Measurements from ENCODE around the gene PPP1R1C.

Gene PPP1R1C

DNA sequence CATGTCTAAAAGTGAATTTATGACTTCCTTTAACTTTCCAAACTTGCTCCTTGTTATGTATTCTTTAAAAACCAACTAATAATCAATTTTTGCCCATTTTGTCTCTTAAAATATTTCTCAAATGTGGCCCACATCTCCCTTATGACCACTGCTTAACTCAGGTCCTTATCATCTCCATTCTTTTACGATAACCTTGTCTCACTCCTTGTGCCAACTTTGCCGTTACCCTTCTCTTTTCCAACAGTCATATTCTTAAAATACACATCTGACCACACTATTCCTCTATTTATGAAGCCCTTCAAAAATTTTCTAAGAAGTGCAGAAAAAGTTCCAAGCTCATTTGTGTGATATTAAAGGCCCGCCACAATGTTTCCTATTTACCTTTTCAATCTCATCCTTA lies 47.8 kb downstream of the PPP1R1C start:
- H3K4me3 ChIP-seq (ENCODE audit: low read depth, low read length): no peak overlapping the region
- no peak for DNase-seq (ENCODE audit: low read depth)
- TF ChIP-seq, protein P1, sequence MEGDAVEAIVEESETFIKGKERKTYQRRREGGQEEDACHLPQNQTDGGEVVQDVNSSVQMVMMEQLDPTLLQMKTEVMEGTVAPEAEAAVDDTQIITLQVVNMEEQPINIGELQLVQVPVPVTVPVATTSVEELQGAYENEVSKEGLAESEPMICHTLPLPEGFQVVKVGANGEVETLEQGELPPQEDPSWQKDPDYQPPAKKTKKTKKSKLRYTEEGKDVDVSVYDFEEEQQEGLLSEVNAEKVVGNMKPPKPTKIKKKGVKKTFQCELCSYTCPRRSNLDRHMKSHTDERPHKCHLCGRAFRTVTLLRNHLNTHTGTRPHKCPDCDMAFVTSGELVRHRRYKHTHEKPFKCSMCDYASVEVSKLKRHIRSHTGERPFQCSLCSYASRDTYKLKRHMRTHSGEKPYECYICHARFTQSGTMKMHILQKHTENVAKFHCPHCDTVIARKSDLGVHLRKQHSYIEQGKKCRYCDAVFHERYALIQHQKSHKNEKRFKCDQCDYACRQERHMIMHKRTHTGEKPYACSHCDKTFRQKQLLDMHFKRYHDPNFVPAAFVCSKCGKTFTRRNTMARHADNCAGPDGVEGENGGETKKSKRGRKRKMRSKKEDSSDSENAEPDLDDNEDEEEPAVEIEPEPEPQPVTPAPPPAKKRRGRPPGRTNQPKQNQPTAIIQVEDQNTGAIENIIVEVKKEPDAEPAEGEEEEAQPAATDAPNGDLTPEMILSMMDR (IDR thresholded peaks at IDR 0.05; ENCODE audit: control insufficient read depth, extremely low read depth, insufficient read depth): no peak

DNA sequence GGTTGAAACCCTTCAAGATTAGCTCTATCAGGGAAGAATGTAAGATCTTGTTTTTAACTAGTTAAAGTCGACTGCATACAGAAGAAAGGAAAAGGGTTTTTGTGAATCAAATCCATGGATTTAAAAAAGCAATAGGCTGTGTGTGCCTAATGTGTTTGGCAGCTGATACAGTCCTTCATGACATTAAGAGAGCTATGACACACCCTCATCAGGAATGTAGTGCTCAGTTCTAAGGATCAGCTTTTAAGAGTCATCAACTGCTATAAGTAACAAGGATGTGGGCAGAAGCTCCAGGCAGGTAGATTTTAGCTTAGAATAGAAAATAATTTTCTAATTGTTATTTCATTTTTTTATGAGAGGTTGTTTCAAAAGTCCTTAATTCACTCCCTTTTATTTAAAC lies 52.9 kb downstream of the PPP1R1C start:
- DNase-seq (ENCODE audit: low read depth): no peak
- TF ChIP-seq, protein P1 (IDR thresholded peaks at IDR 0.05; ENCODE audit: control insufficient read depth, extremely low read depth, insufficient read depth): no peak
- no peak overlapping the region for H3K4me3 ChIP-seq (ENCODE audit: low read depth, low read length)

DNA sequence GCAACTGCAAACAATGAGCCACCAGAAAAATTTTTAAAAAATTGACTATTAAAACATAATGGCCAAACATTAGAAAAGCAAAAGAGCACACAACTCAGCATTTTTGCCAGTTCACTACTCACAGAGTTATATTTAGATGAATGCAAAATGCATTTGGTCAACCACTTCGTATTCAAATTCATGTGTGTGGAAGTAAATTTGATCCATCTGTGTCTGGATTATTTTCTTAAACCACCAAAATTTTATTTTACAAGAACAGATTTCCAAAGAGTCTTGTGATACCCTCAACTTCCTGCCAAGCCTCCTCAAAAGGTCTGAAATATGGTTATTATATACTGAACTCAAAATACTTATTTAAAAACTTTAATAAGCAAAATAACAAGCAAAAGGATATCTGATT lies 57.4 kb downstream of the PPP1R1C start:
- TF ChIP-seq, protein P1 (IDR thresholded peaks at IDR 0.05; ENCODE audit: control insufficient read depth, extremely low read depth, insufficient read depth): no peak
- no peak overlapping the region for H3K4me3 ChIP-seq (ENCODE audit: low read depth, low read length)
- no peak for DNase-seq (ENCODE audit: low read depth)

DNA sequence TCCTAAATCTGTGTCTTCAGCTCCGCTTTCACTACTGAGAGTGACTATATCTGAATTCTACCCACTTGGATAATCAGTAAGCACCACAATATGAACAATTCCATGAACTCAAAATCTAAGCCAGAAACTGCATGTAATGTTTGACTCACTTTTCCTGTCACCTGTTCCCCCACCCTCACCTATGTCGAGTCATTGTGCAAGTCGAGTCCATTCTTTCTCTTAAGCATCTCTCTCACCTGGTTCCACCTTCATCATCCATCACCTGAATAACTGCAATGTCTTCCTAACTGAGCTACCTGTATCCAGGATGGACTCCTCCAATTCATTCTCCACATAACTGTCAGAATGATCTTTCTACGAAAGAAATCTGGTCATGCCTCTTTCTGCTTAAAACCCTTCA lies 58.2 kb downstream of the PPP1R1C start:
- TF ChIP-seq, protein P1 (IDR thresholded peaks at IDR 0.05; ENCODE audit: control insufficient read depth, extremely low read depth, insufficient read depth): no peak
- H3K4me3 ChIP-seq (ENCODE audit: low read depth, low read length): no peak overlapping the region
- DNase-seq (ENCODE audit: low read depth): no peak

DNA sequence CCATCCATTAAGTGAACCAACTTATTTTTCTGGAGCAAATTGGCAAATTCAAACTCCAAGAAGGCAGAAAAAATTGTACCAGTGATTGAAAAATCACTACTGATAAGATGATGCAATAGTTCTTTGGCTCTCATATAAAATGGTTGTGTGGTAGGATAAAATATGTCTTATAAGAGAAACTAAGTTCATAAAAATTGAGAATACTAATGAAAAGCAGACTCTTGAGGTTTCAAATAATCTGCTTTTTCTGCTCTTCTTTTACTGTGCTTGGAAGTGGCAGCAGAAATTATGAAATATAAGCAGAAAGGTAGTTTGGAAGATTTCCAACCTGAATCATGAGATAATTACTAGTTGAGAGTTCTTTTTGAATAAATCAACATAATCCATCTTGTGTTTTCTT lies 61.9 kb downstream of the PPP1R1C start:
- TF ChIP-seq, protein P1 (IDR thresholded peaks at IDR 0.05; ENCODE audit: control insufficient read depth, extremely low read depth, insufficient read depth): no peak
- no peak for DNase-seq (ENCODE audit: low read depth)
- H3K4me3 ChIP-seq (ENCODE audit: low read depth, low read length): no peak overlapping the region

DNA sequence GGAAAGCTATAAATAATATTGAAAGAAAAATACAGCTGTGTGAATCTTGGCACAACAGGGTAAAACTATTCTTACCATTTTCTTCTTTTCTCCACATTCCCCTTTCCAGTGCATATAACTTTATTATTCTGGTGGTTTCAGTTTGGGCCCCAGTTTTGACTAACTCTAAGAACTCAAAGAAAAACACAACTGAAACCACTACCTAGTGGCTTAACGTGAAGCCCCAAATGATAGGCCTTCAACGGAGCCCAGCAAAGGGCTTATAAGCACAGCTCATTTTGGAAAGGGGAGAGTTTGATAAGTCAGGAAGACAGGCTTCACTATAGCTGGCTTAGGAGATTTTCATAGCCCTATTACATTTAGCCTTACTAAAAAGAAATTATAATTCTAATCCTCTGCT lies 62.4 kb downstream of the PPP1R1C start:
- H3K4me3 ChIP-seq (ENCODE audit: low read depth, low read length): no peak overlapping the region
- DNase-seq (ENCODE audit: low read depth): no peak
- TF ChIP-seq, protein P1 (IDR thresholded peaks at IDR 0.05; ENCODE audit: control insufficient read depth, extremely low read depth, insufficient read depth): no peak

DNA sequence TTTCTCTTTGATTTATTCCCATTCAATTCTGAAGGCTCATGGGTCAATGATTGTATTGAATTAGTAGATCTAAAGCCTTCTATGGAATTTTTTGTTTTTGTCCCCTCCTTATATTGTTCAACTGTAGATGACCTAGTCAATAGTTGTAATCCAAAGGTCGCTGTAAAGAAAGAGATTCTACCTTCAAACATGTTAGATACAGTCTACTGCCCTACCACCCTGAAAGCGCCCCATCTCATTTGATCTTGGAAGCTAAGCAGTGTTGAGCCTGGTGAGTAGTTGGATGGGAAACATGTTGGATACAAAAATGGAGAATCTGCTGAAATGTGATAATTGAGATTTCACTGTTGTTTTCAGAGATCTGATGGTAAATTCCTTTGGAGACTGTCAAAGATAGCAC lies 63.0 kb downstream of the PPP1R1C start:
- H3K4me3 ChIP-seq (ENCODE audit: low read depth, low read length): no peak overlapping the region
- TF ChIP-seq, protein P1 (IDR thresholded peaks at IDR 0.05; ENCODE audit: control insufficient read depth, extremely low read depth, insufficient read depth): no peak
- no peak for DNase-seq (ENCODE audit: low read depth)
